Ishikawa (cell line): ENCODE results near the gene NCAPH2.

Source experiments
- CEBPB ChIP-seq: IDR thresholded peaks from 2 replicates; pipeline ENCODE4 v1.6.1; 2012
- CREB1 ChIP-seq: IDR thresholded peaks from 2 replicates; pipeline ENCODE4 v1.6.1; 2012; ENCODE audit warnings: low read depth
- EGR1 ChIP-seq: IDR thresholded peaks from 2 replicates; pipeline ENCODE4 v1.6.1; 2012
- EP300 ChIP-seq: IDR thresholded peaks from 2 replicates; pipeline ENCODE4 v1.6.1; 2012; ENCODE audit warnings: borderline replicate concordance
- FOXM1 ChIP-seq: IDR thresholded peaks from 2 replicates; pipeline ENCODE4 v1.6.1; 2012; ENCODE audit warnings: low read depth, borderline replicate concordance
- MAX ChIP-seq: IDR thresholded peaks from 2 replicates; pipeline ENCODE4 v1.6.1; 2012
- RAD21 ChIP-seq: IDR thresholded peaks from 2 replicates; pipeline ENCODE4 v1.6.1; 2012; ENCODE audit warnings: low read depth
- REST ChIP-seq: IDR thresholded peaks from 2 replicates; pipeline ENCODE4 v1.6.1; 2012; ENCODE audit warnings: low read depth, mild to moderate bottlenecking
- TAF1 ChIP-seq: IDR thresholded peaks from 2 replicates; pipeline ENCODE4 v1.6.1; 2012; ENCODE audit warnings: low read depth, mild to moderate bottlenecking
- TCF12 ChIP-seq: IDR thresholded peaks from 2 replicates; pipeline ENCODE4 v1.6.1; 2012; ENCODE audit warnings: low read depth
- USF1 ChIP-seq: IDR thresholded peaks from 2 replicates; pipeline ENCODE4 v1.6.1; 2012
- YY1 ChIP-seq: IDR thresholded peaks from 2 replicates; pipeline ENCODE4 v1.6.1; 2012; ENCODE audit warnings: low read depth
- ZBTB7A ChIP-seq: IDR thresholded peaks from 2 replicates; pipeline ENCODE4 v1.6.1; 2012; ENCODE audit warnings: low read depth

- no peak for TF ChIP-seq RAD21
- no peak for TF ChIP-seq CREB1
- no peak for TF ChIP-seq EGR1
- no peak for TF ChIP-seq YY1
- no peak for TF ChIP-seq MAX
- TF ChIP-seq REST: no peak
- no peak for TF ChIP-seq EP300
- TF ChIP-seq TAF1: no peak
- TF ChIP-seq TCF12: no peak
- TF ChIP-seq ZBTB7A: no peak
- TF ChIP-seq FOXM1: no peak
- no peak for TF ChIP-seq CEBPB
- no peak for TF ChIP-seq USF1
Measured at GRCh38 chr22:50490531-50491308, 17.3 kb upstream of the NCAPH2 start.
